Smooth muscle cell (in vitro differentiated cells): ENCODE data around the gene MYBPHL. TPM values are rescaled to one million over a fixed set of nuclear protein-coding genes. Genes with fewer than 3 reads are reported as not detected.

Source experiments
- polyA plus RNA-seq: library from polyadenylated mRNA; unstranded; fragments of >200 nt; fragmentation: Nextera tagmentation; extraction: Ambion mirVana; gene quantifications from 2 replicates; pipeline ENCODE4 v1.2.1, GENCODE V29; 2016
- total RNA-seq: library from RNA; depleted of rRNA; stranded (reverse); fragments of >200 nt; gene quantifications from 2 replicates; pipeline ENCODE4 v1.2.3, GENCODE V29; 2014

Gene MYBPHL
- total and polyA plus RNA-seq, 2 experiments from 2014 or later = not detected

Other genes with a start within 250 kb of the MYBPHL start
- gene TAF13, start 231.0 kb downstream of the MYBPHL start, total RNA-seq = 110 and 165 TPM in 2 replicates
- gene TAF13, start 231.0 kb downstream of the MYBPHL start, polyA plus RNA-seq = 30.1 and 30.3 TPM in 2 replicates
- 31.6 and 45.8 TPM in 2 replicates for gene TMEM167B, start 216.2 kb downstream of the MYBPHL start, total RNA-seq
- gene TMEM167B, start 216.2 kb downstream of the MYBPHL start, polyA plus RNA-seq = 22.4 and 24.2 TPM in 2 replicates
- 3.5 and 4.8 TPM in 2 replicates for gene ELAPOR1, start 192.9 kb downstream of the MYBPHL start, total RNA-seq
- gene ELAPOR1, start 192.9 kb downstream of the MYBPHL start, polyA plus RNA-seq = 2.6 and 3.5 TPM in 2 replicates
- gene SARS1, start 93.1 kb downstream of the MYBPHL start, total RNA-seq = 157 and 164 TPM in 2 replicates
- 165 and 176 TPM in 2 replicates for gene SARS1, start 93.1 kb downstream of the MYBPHL start, polyA plus RNA-seq
- 2.9 and 3.6 TPM in 2 replicates for gene CELSR2, start 57.5 kb downstream of the MYBPHL start, total RNA-seq
- gene CELSR2, start 57.5 kb downstream of the MYBPHL start, polyA plus RNA-seq = 1.8 and 5.1 TPM in 2 replicates
- gene PSRC1, start 23.9 kb downstream of the MYBPHL start, total RNA-seq = 5.5 and 5.7 TPM in 2 replicates
- 9.0 and 10.8 TPM in 2 replicates for gene PSRC1, start 23.9 kb downstream of the MYBPHL start, polyA plus RNA-seq
- 28.7 and 31.4 TPM in 2 replicates for gene SORT1, start 90.9 kb upstream of the MYBPHL start, total RNA-seq
- gene SORT1, start 90.9 kb upstream of the MYBPHL start, polyA plus RNA-seq = 9.8 and 17.0 TPM in 2 replicates
- 54.0 and 57.2 TPM in 2 replicates for gene PSMA5, start 119.4 kb upstream of the MYBPHL start, total RNA-seq
- 89.8 and 93.9 TPM in 2 replicates for gene PSMA5, start 119.4 kb upstream of the MYBPHL start, polyA plus RNA-seq
- 0.04 TPM in 1 of 2 replicates, not detected in the other for gene SYPL2, start 159.5 kb upstream of the MYBPHL start, total RNA-seq
- gene SYPL2, start 159.5 kb upstream of the MYBPHL start, polyA plus RNA-seq = not detected in 2 replicates
- 1.9 and 2.4 TPM in 2 replicates for gene ATXN7L2, start 176.9 kb upstream of the MYBPHL start, total RNA-seq
- gene ATXN7L2, start 176.9 kb upstream of the MYBPHL start, polyA plus RNA-seq = 5.7 and 6.2 TPM in 2 replicates
- 4.5 and 8.6 TPM in 2 replicates for gene CYB561D1, start 187.1 kb upstream of the MYBPHL start, total RNA-seq
- gene CYB561D1, start 187.1 kb upstream of the MYBPHL start, polyA plus RNA-seq = 5.3 and 7.4 TPM in 2 replicates
- 0.31 and 0.99 TPM in 2 replicates for gene AMIGO1, start 202.7 kb upstream of the MYBPHL start, total RNA-seq
- 0.93 and 1.4 TPM in 2 replicates for gene AMIGO1, start 202.7 kb upstream of the MYBPHL start, polyA plus RNA-seq
- not detected in 2 replicates for gene GPR61, start 232.9 kb upstream of the MYBPHL start, total RNA-seq
- gene GPR61, start 232.9 kb upstream of the MYBPHL start, polyA plus RNA-seq = 0.37 TPM in 1 of 2 replicates, not detected in the other
- 15.4 and 19.0 TPM in 2 replicates for gene GNAI3, start 241.6 kb upstream of the MYBPHL start, total RNA-seq
- 11.4 and 13.0 TPM in 2 replicates for gene GNAI3, start 241.6 kb upstream of the MYBPHL start, polyA plus RNA-seq